Activated CD4-positive, CD25-positive, alpha-beta regulatory T cell (primary cell): Measurements from ENCODE around the gene TMEM92.
"Not testable (repeated sequence)": the region's sequence is repeated elsewhere in the genome, so short reads cannot be mapped to it uniquely, and the experiment has no call there.

Experiments
- DNase-seq, 4 experiments: peaks; one replicate each; lab custom pipeline; 2025; lab: John Stamatoyannopoulos, UW

TMEM92 gene

GRCh38 chr17:50276588-50277356, 2.5 kb downstream of the TMEM92 start:
- no peak for DNase-seq

GRCh38 chr17:50277357-50277754, 3.1 kb downstream of the TMEM92 start:
- DNase-seq, result no peak

- DNase-seq, result no peak
Measured at GRCh38 chr17:50278526-50279180, 4.4 kb downstream of the TMEM92 start.

GRCh38 chr17:50279181-50279526, 4.9 kb downstream of the TMEM92 start:
- DNase-seq, result no peak

GRCh38 chr17:50279639-50280038, 5.4 kb downstream of the TMEM92 start:
- no peak for DNase-seq

GRCh38 chr17:50280068-50280467, 5.8 kb downstream of the TMEM92 start:
- no peak for DNase-seq

GRCh38 chr17:50280801-50281441, 6.7 kb downstream of the TMEM92 start:
- DNase-seq, result no peak

GRCh38 chr17:50281739-50282401, 7.6 kb downstream of the TMEM92 start:
- no peak for DNase-seq

- DNase-seq, result no peak
Measured at GRCh38 chr17:50283246-50283645, 9.0 kb downstream of the TMEM92 start.

- DNase-seq, result no peak
Measured at GRCh38 chr17:50283714-50284113, 9.4 kb downstream of the TMEM92 start.

- no peak for DNase-seq
Measured at GRCh38 chr17:50285941-50286340, 11.7 kb downstream of the TMEM92 start.

GRCh38 chr17:50287302-50287701, 13.0 kb downstream of the TMEM92 start:
- not testable (repeated sequence) for DNase-seq

GRCh38 chr17:50288306-50288705, 14.0 kb downstream of the TMEM92 start:
- no peak for DNase-seq

- DNase-seq, result no peak
Measured at GRCh38 chr17:50289278-50289677, 15.0 kb downstream of the TMEM92 start.

GRCh38 chr17:50289991-50290702, 15.9 kb downstream of the TMEM92 start:
- DNase-seq, result no peak

- no peak for DNase-seq
Measured at GRCh38 chr17:50290933-50291332, 16.7 kb downstream of the TMEM92 start.

- DNase-seq, result no peak
Measured at GRCh38 chr17:50292465-50292864, 18.2 kb downstream of the TMEM92 start.

GRCh38 chr17:50295021-50295420, 20.8 kb downstream of the TMEM92 start:
- no peak for DNase-seq

GRCh38 chr17:50297407-50297865, 23.2 kb downstream of the TMEM92 start:
- peak; percentile 54 to 68 (median 58) for DNase-seq

GRCh38 chr17:50298018-50298417, 23.8 kb downstream of the TMEM92 start:
- DNase-seq, result no peak

GRCh38 chr17:50299776-50300175, 25.5 kb downstream of the TMEM92 start:
- DNase-seq, result no peak

GRCh38 chr17:50300824-50301223, 26.6 kb downstream of the TMEM92 start:
- DNase-seq, result not testable (repeated sequence)
